Measurements from ENCODE around the gene TMEM171. TPM values are rescaled to one million over a fixed set of nuclear protein-coding genes. Genes with fewer than 3 reads are reported as not detected.

The TMEM171 gene
- total and polyA plus RNA-seq, 2 of the 8 experiments (the other 6 are each of a cell fraction or from before 2014, with no cell fraction given): 1.0 to 2.2 TPM

- H3K27ac ChIP-seq (ENCODE audit: low read depth, low read length): no peak overlapping the region
- no peak overlapping the region for H3K9ac ChIP-seq (replicated peaks in 1 of 4; ENCODE audit: extremely low read depth in 1 of 4, low read depth in 3 of 4, low read length in 3 of 4)
- peak overlapping the region; percentile 37; the same call in 1 of the 2 replicates for H2AFZ ChIP-seq (ENCODE audit: low read length)
- H3K79me1 ChIP-seq (ENCODE audit: low read depth, low read length): no peaks in the 10 kb centered on the region
- H4K8ac ChIP-seq (ENCODE audit: extremely low read depth, insufficient read depth, low read length): peak overlapping the region; percentile 63; the same call in 1 of the 2 replicates
- peaks cover 12% of the 10 kb centered on the region for H3K23me2 ChIP-seq (ENCODE audit: low read depth, low read length)
- peak in 1 of 2 experiments; percentile 74 for DNase-seq (ENCODE audit: low read depth in 1 of 2, low spot score in 2 of 2)
- H2BK5ac ChIP-seq (ENCODE audit: low read depth, low read length): no peak overlapping the region
- peak overlapping the region; percentile 61; the same call in 1 of the 2 replicates for H2BK15ac ChIP-seq (ENCODE audit: low read length)
- H3K27me3 ChIP-seq (replicated peaks in 1 of 4; ENCODE audit: control insufficient read depth in 3 of 4, extremely low read depth in 1 of 4, insufficient read depth in 3 of 4, low read length in 3 of 4): peaks cover 0 to 43% (median 31%) of the 10 kb centered on the region in 4 experiments; a peak in 6 of 7 replicates
- peak overlapping the region; percentile 96 for H3K4me2 ChIP-seq (ENCODE audit: insufficient read depth in 1 of 2, low read depth in 2 of 2, low read length in 2 of 2)
- H3K56ac ChIP-seq (replicated peaks; ENCODE audit: insufficient read length, low read depth, low read length): no peak overlapping the region
- H3K4ac ChIP-seq (replicated peaks; ENCODE audit: insufficient read length, low read depth, low read length): peak overlapping the region; percentile 62
- H2BK12ac ChIP-seq (ENCODE audit: low read depth, low read length): peak overlapping the region; percentile 77; the same call in 1 of the 2 replicates
- no peak overlapping the region for H3K23ac ChIP-seq (ENCODE audit: insufficient read length)
- H2AK5ac ChIP-seq (ENCODE audit: low read depth, low read length): no peak overlapping the region; the same call in 1 of the 2 replicates
- no peak overlapping the region for H2BK120ac ChIP-seq (replicated peaks; ENCODE audit: low read depth, low read length)
- H3K18ac ChIP-seq (ENCODE audit: extremely low read depth, low read length): peak overlapping the region; percentile 78; the same call in 1 of the 2 replicates
- FAIRE-seq: no peak
- H3K36me3 ChIP-seq (ENCODE audit: control insufficient read depth in 2 of 4, insufficient read depth in 4 of 4, low read length in 3 of 4): no peaks in the 10 kb centered on the region
- no peaks in the 10 kb centered on the region for H3K9me3 ChIP-seq (ENCODE audit: insufficient read depth in 2 of 2, low read depth in 1 of 2, low read length in 1 of 2)
- H4K5ac ChIP-seq (ENCODE audit: insufficient read length, low read depth, low read length): no peak overlapping the region
- no peak overlapping the region for H3K14ac ChIP-seq (ENCODE audit: insufficient read length)
- peak overlapping the region; percentile 71 for H4K91ac ChIP-seq (replicated peaks; ENCODE audit: insufficient read length, low read length)
- H3K4me1 ChIP-seq (replicated peaks in 1 of 4; ENCODE audit: control insufficient read depth in 3 of 4, insufficient read depth in 4 of 4, low read length in 3 of 4): peaks cover 0 to 3% (median 1%) of the 10 kb centered on the region in 4 experiments; a peak in 5 of 7 replicates
- H3K79me2 ChIP-seq (ENCODE audit: control insufficient read depth in 1 of 2, insufficient read depth in 2 of 2, low read length in 2 of 2): no peaks in the 10 kb centered on the region
- H2BK20ac ChIP-seq (ENCODE audit: low read length): 0 out of 2 replicates have a peak overlapping the region, but pooled peaks have one; percentile 61
- CTCF ChIA-PET (ENCODE audit: partially characterized antibody): interaction anchor here (1.2 to 1.8 kb wide), 5 partner anchors 13 to 99 kb away, joined by 3 to 4 read pairs (median 4); no protein-coding TSS in a partner anchor
- 19% methylated on average over 33 of the region's 40 CpGs; no CpG with 5 or more reads in 1 of the 2 experiments for WGBS, 2 experiments (ENCODE audit: extremely low coverage in 1 of 2, insufficient coverage in 1 of 2, insufficient read length in 1 of 2, insufficient replicate concordance in 2 of 2, low coverage in 1 of 2, low lambda C conversion rate in 2 of 2, missing lambda C conversion rate in 1 of 2)
- peak overlapping the region; percentile 52 to 87 (median 58) for H3K4me3 ChIP-seq (ENCODE audit: extremely low read depth in 1 of 4, insufficient read depth in 2 of 4, low read depth in 3 of 4, low read length in 4 of 4)
- POLR2A ChIA-PET (ENCODE audit: partially characterized antibody): interaction anchor here (1.0 to 1.8 kb wide), 4 partner anchors 16 to 164 kb away, joined by 3 to 7 read pairs (median 4); partner anchors contain the start of gene FCHO2
- no peaks in the 10 kb centered on the region for H4K20me1 ChIP-seq (replicated peaks in 1 of 2; ENCODE audit: control insufficient read depth in 1 of 2, insufficient read depth in 2 of 2, low read length in 2 of 2)
- no peak; a peak in 1 of 4 replicates for TF ChIP-seq HDAC2 (IDR thresholded peaks at IDR 0.05; ENCODE audit: borderline replicate concordance in 1 of 2, low read depth in 2 of 2, low read length in 2 of 2)
- no peak for TF ChIP-seq ATF2 (IDR thresholded peaks at IDR 0.05; ENCODE audit: low read length)
- TF ChIP-seq SP1 (IDR thresholded peaks at IDR 0.05; ENCODE audit: low read depth, low read length): no peak
- TF ChIP-seq POLR2A (IDR thresholded peaks at IDR 0.05; ENCODE audit: control extremely low read depth in 1 of 2, low read depth in 2 of 2, low read length in 2 of 2): no peak
- peak; percentile 43; the same call in 1 of the 2 replicates for TF ChIP-seq SP4 (IDR thresholded peaks at IDR 0.05; ENCODE audit: low read length)
- no peak for TF ChIP-seq SIN3A (conservative IDR thresholded peaks at IDR 0.05 in 1 of 2, IDR thresholded peaks at IDR 0.05 in 1 of 2; ENCODE audit: low read depth in 1 of 2, low read length in 2 of 2)
- no peak for TF ChIP-seq ATF3 (IDR thresholded peaks at IDR 0.05; ENCODE audit: insufficient read depth, low read depth, low read length)
- TF ChIP-seq SUZ12 (IDR thresholded peaks at IDR 0.05; ENCODE audit: low read length): peak; percentile 45
Observed at GRCh38 chr5:73119451-73120157, 771 bp upstream of the TMEM171 start.
